ENCODE results near the gene TYSND1. TPM values are rescaled to one million over a fixed set of nuclear protein-coding genes. Genes with fewer than 3 reads are reported as not detected.

TYSND1 gene
- polyA plus RNA-seq, 1 experiment, result 2.7 TPM

- Histone ChIP-seq H3K27ac (ENCODE audit: low read depth, low read length) (no peak overlapping the region), H3K27me3 (ENCODE audit: control insufficient read depth, insufficient read depth, low read length) (no peaks in the 10 kb centered on the region), H3K9me3 (ENCODE audit: control insufficient read depth, insufficient read depth, low read length) (no peaks in the 10 kb centered on the region), H3K4me3 (ENCODE audit: low read depth, low read length) (no peak overlapping the region)
- CTCF ChIA-PET, result interaction anchor here (0.6 to 6.9 kb wide), 2 partner anchors 22 to 24 kb away, joined by 3 to 55 read pairs; no protein-coding TSS in a partner anchor
- POLR2A ChIA-PET, result no interaction called here
- DNase-seq (ENCODE audit: low read depth, low spot score), result no peak
- TF ChIP-seq CTCF (IDR thresholded peaks at IDR 0.05; ENCODE audit: low read depth, low read length), result no peak
Observed at GRCh38 chr10:70093335-70093944, 53.1 kb downstream of the TYSND1 start.

GRCh38 chr10:70092389-70092718 lies 54.1 kb downstream of the TYSND1 start:
- H3K4me3 ChIP-seq (ENCODE audit: low read depth, low read length), result no peak overlapping the region
- no peak for TF ChIP-seq CTCF (IDR thresholded peaks at IDR 0.05; ENCODE audit: low read depth, low read length)
- no peaks in the 10 kb centered on the region for H3K27me3 ChIP-seq (ENCODE audit: control insufficient read depth, insufficient read depth, low read length)
- ChIA-PET CTCF (interaction anchor here (6.9 kb wide), 1 partner anchor 23 kb away, joined by 55 read pairs; no protein-coding TSS in a partner anchor), POLR2A (no interaction called here)
- no peak for DNase-seq (ENCODE audit: low read depth, low spot score)
- H3K9me3 ChIP-seq (ENCODE audit: control insufficient read depth, insufficient read depth, low read length), result no peaks in the 10 kb centered on the region
- H3K27ac ChIP-seq (ENCODE audit: low read depth, low read length), result no peak overlapping the region

GRCh38 chr10:70090951-70091350 lies 55.5 kb downstream of the TYSND1 start:
- no peak for TF ChIP-seq CTCF (IDR thresholded peaks at IDR 0.05; ENCODE audit: low read depth, low read length)
- H3K9me3 ChIP-seq (ENCODE audit: control insufficient read depth, insufficient read depth, low read length), result no peaks in the 10 kb centered on the region
- ChIA-PET POLR2A (no interaction called here), CTCF (interaction anchor here (1.7 to 1.9 kb wide), 2 partner anchors 25 to 26 kb away, joined by 5 to 8 read pairs; no protein-coding TSS in a partner anchor)
- DNase-seq (ENCODE audit: low read depth, low spot score), result no peak
- H3K27ac ChIP-seq (ENCODE audit: low read depth, low read length), result no peak overlapping the region
- no peak overlapping the region for H3K4me3 ChIP-seq (ENCODE audit: low read depth, low read length)
- H3K27me3 ChIP-seq (ENCODE audit: control insufficient read depth, insufficient read depth, low read length), result no peaks in the 10 kb centered on the region

- no peak for DNase-seq (ENCODE audit: low read depth, low spot score)
- POLR2A ChIA-PET, result no interaction called here
- no peak for TF ChIP-seq CTCF (IDR thresholded peaks at IDR 0.05; ENCODE audit: low read depth, low read length)
Observed at GRCh38 chr10:70090013-70090412, 56.5 kb downstream of the TYSND1 start.

GRCh38 chr10:70088308-70088698 lies 58.2 kb downstream of the TYSND1 start:
- no peaks in the 10 kb centered on the region for H3K9me3 ChIP-seq (ENCODE audit: control insufficient read depth, insufficient read depth, low read length)
- ChIA-PET CTCF (interaction anchor here (1.2 kb wide), 1 partner anchor 28 kb away, joined by 3 read pairs; no protein-coding TSS in a partner anchor), POLR2A (no interaction called here)
- no peak overlapping the region for H3K4me3 ChIP-seq (ENCODE audit: low read depth, low read length)
- H3K27me3 ChIP-seq (ENCODE audit: control insufficient read depth, insufficient read depth, low read length), result no peaks in the 10 kb centered on the region
- H3K27ac ChIP-seq (ENCODE audit: low read depth, low read length), result no peak overlapping the region
- TF ChIP-seq CTCF (IDR thresholded peaks at IDR 0.05; ENCODE audit: low read depth, low read length), result no peak
- no peak for DNase-seq (ENCODE audit: low read depth, low spot score)

More at GRCh38 chr10:70090013-70090412, 56.5 kb downstream of the TYSND1 start:
- Histone ChIP-seq H3K4me3 (ENCODE audit: low read depth, low read length) (no peak overlapping the region), H3K27me3 (ENCODE audit: control insufficient read depth, insufficient read depth, low read length) (no peaks in the 10 kb centered on the region), H3K27ac (ENCODE audit: low read depth, low read length) (no peak overlapping the region), H3K9me3 (ENCODE audit: control insufficient read depth, insufficient read depth, low read length) (no peaks in the 10 kb centered on the region)
- CTCF ChIA-PET, result interaction anchor here (1.7 to 1.9 kb wide), 2 partner anchors 26 to 27 kb away, joined by 5 to 8 read pairs; no protein-coding TSS in a partner anchor

Other genes starting within 250 kb of the TYSND1 start
- gene MACROH2A2, start 93.9 kb downstream of the TYSND1 start, polyA plus RNA-seq (2011; rRNA removed), result 21.8 and 22.8 TPM in 2 replicates
- 9.1 and 10.4 TPM in 2 replicates for gene AIFM2, start 13.9 kb downstream of the TYSND1 start, polyA plus RNA-seq (2011; rRNA removed)
- 108 and 134 TPM in 2 replicates for gene SAR1A, start 23.8 kb upstream of the TYSND1 start, polyA plus RNA-seq (2011; rRNA removed)
- 148 and 227 TPM in 2 replicates for gene PPA1, start 86.7 kb upstream of the TYSND1 start, polyA plus RNA-seq (2011; rRNA removed)
- gene NPFFR1, start 137.3 kb upstream of the TYSND1 start, polyA plus RNA-seq (2011; rRNA removed), result 0.01 TPM in 1 of 2 replicates, not detected in the other
- gene LRRC20, start 235.9 kb upstream of the TYSND1 start, polyA plus RNA-seq (2011; rRNA removed), result 12.3 and 13.8 TPM in 2 replicates

Measured in AG04450 (cell line).